GM12873 (cell line): ENCODE measurements around the gene MAP1LC3A.

Source experiments
- TF ChIP-seq, protein P1 (sequence below): IDR thresholded peaks from 2 replicates; pipeline ENCODE4 v1.5.1; 2012; ENCODE audit warnings: low read depth, mild to moderate bottlenecking, moderate library complexity, low read length, control low read depth; ENCODE audit not compliant: insufficient read depth; ENCODE audit errors: missing control alignments

MAP1LC3A gene

DNA sequence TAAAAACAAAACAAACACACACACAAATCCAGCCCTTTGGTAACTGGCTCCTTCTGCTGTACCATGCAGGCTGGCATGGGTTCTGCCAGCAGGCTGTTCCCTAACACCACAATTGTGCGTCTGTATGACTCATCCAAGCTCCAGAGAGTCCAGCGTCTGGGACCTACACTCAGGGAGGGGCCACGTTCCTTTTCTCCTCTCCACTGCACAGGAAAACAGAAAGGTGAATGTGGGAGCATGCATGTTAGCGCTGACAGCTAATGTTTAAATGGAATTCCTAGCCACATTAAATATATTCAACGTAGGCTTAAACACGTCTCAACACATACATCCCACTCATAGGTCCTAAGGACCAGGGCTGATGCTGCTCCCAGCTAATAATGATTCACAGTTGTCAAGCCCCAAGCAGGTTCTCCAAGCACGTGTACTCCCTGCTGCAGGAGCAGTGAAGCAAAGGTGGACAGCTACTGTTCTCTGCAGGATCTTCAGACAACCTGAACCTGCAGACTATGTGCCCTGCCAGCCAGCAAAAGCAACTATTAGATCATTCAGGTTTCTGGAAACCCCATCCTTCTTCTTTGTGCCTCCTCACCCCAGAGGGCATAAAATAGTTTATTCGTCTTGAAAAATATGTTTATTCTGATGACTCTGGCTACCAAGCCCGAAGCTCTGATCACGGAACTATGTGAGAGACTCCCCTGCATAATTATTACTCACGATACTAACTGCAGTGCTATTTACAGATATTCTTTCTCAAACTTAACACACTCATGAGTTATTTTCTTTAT lies 20.9 kb downstream of the MAP1LC3A start:
- TF ChIP-seq, protein P1, sequence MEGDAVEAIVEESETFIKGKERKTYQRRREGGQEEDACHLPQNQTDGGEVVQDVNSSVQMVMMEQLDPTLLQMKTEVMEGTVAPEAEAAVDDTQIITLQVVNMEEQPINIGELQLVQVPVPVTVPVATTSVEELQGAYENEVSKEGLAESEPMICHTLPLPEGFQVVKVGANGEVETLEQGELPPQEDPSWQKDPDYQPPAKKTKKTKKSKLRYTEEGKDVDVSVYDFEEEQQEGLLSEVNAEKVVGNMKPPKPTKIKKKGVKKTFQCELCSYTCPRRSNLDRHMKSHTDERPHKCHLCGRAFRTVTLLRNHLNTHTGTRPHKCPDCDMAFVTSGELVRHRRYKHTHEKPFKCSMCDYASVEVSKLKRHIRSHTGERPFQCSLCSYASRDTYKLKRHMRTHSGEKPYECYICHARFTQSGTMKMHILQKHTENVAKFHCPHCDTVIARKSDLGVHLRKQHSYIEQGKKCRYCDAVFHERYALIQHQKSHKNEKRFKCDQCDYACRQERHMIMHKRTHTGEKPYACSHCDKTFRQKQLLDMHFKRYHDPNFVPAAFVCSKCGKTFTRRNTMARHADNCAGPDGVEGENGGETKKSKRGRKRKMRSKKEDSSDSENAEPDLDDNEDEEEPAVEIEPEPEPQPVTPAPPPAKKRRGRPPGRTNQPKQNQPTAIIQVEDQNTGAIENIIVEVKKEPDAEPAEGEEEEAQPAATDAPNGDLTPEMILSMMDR = peak; percentile 16

DNA sequence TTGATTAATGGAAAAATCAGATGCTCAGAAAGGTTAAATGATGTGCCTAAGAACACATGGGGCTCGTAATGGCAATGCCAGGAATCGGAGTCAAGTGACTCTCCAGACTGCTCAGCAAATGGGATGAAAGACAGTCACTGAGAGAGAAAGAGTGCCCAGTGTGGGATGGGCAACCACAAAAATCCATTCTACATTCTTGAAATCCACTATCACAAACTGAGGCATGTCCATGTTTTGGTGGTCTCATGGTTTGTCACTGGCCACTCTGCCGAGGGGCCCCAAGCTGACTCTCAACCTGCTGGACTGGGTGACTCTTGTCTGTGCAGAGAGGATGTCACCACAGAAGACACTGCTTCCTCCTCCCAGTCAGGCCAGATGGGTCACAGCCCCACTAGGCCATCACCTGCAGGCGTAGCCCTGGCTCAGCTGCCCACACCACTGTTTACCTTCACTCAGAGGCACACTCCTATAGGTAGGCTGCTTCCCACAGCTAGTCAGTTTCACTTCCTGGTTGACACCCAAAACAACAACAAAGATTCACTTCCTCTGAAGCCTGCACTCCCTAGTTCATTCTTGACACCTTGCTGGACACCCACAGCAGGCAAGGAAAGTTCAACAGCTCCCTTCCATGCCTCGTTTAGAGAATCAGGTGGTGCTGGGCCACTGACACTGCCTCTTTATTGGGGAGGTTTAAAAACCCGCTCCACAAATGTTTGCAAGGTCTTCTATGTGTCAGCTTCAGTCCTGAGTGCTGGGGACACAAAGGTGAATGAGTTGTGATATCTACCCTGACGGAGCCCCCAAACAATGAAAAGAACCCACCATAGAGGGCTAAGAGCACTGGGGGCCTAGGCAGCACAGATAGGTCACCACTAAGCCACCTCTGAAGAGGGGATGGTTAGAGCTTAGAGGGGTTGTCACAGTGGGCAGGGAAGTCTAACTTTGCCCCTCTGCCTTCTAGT lies 21.7 kb downstream of the MAP1LC3A start:
- TF ChIP-seq, protein P1 = no peak

DNA sequence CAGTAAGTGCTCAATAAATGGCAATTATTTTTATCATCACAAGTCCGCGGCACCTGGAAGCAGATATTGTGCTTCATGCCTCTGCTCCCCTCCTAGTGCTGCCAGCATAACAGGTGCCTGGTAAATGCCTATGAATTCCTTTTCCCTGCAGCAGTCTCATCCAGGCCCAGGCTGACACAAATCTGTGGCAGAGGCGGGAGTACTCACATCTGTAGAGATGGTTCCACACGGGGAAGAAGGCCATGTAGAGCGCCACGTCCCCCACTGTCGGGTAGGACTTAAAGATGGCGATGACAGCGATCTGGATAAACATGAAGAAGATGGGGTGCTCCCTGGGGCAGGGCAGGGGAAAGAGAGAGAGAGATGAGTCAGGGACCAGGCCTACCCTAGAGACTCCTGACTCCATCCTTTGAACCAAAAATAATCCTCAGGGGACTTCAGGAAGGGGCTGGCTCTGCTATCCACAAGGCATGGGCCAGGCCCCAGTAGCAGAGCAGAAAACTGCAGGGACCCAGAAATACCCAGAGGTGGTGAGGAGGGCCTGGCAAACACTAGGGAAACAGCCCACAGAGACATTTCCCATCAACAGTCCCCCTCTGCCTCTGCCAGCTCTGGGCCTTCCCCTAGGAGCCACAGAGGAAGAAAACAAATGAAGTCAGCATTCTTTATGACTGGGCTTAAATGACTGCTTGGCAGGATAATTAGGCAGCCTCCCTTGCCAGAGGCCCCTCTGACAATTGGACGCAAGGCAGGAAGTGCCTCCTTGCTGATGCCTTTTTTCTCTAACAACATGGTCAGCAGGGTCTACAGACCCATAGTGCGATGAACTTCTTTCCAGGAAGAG lies 23.0 kb downstream of the MAP1LC3A start:
- TF ChIP-seq, protein P1 = no peak

DNA sequence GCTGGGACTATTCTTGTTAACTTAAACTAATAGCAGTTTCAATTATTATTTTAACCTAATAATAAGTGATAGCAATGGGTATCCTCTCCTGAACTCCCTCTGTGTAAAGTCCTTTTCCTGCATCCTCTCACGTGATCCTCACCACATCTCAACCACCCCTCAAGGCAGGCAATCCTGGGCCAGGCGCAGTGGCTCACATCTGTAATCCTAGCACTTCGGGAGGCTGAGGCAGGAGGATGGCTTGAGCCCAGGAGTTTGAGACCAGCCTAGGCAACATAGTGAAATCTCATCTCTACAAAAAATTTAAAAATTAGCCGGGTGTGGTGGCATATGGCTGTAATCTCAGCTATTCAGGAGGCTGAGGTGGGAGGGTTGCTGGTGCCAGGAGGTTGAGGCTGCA lies 23.7 kb downstream of the MAP1LC3A start:
- TF ChIP-seq, protein P1 = no peak

DNA sequence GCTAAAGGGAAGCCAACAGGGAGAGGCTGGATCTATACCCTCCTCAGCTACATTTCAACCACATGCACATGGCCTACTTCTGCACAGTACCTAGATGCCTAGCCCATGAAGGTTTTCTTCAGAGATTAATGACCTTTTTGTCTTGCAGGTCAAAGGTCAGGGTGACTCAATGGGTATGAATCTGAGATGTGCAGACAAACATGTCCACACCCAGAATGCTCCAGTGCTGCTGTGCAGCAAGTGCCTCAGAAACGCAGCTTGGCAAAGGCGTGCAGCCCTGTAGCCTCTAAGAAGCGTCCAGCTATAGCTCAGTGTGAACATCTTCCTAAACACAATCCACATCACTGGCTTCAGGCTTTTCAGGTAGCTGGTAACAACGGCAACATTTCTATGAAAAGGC lies 24.4 kb downstream of the MAP1LC3A start:
- TF ChIP-seq, protein P1 = no peak

DNA sequence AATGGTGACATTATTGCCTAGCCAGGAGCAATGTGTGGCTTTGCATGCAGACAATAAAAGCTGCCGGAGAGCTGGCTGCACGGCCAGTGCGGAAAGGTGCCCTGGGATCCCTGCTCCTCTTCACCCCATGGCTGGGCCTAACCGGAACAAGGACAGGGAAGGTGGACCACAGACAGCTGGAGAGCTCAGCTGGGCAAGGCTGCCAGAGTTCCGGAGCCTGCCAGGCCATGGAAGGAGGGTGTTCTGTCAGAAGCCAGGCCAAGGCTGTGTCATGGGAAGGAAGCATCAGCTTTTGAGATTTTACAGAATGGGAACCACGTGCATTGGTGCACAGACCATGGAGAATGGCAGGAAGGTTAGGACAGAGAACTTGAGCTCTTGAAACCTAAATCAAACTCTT lies 25.0 kb downstream of the MAP1LC3A start:
- TF ChIP-seq, protein P1 = no peak
